ENCODE measurements around the gene CSTB.

The CSTB gene

DNA sequence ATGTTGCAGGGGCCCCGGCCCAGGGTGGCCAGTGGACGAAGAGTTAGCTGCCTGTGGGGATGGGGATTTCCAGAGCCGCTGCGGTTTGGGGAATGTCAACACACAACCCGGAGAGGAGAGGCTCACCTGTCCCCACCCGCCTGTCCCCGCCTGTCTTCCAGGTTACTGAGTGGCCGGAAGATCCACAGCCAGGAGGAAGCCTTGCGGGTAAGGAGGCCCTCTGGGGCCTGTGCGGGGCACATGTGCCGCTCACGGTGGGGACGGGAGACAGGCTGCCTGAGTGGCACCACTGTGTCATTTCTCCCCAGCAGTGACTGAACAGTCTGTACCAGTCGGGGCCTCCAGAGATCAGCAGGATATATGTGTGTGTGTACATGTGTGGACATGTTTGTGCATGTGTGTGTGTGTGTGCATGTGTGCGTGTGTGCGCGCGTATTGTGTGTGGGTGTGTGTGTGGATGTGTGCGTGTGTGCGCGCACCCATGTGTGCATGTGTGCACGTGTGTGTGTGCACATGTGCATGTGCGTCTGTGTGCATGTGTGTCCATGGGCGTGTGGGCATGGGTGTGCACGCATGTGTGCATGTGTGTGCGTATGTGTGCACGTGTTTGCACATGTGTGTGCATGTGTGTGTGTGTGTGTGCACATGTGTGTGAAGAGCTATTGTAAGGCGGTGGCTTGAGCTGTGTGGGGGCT lies 25.6 kb downstream of the CSTB start (continued):
- TF ChIP-seq SP7 (tag by site-specific recombination; IDR thresholded peaks at IDR 0.05) (no peak), ZBTB21 (tag by site-specific recombination; IDR thresholded peaks at IDR 0.05) (no peak), ZNF169 (tag by site-specific recombination; IDR thresholded peaks at IDR 0.05) (no peak)

DNA sequence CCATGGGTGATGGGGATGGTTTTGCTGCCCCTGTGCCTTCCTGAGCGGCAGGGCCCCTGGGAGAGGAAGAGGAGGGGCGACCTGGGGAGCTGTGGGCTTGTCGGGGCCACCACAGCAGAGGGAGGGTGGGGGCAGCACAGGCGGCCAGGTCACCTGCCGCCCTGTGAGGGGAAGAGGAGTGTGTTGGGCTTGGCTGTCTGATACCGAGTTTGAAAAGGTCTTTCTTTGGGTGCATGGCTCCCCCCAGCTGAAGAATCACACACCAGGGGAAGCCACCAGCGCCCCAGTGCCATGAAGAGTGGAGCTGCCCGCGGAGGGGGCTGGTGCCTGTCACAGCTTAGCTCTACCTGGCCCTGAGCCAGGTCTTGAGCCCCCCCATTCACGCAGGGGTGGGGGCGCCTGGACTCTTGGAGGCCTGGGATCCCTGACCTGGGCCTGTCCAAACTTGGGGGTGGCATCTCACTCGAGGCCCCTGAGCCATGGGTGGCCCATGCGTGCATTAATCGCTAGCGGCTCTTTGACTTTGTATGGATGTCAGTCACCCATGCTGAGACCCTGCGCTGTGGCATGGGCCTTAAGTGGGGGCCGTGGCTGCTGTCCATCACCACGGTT lies 26.4 kb downstream of the CSTB start:
- Histone ChIP-seq H3K27ac (ENCODE audit: extremely low read depth, low read depth, low read length) (no peak overlapping the region), H3K9me3 (ENCODE audit: control insufficient read depth, insufficient read depth, low read depth, low read length) (no peaks in the 10 kb centered on the region), H3K4me3 (ENCODE audit: low read depth, low read length) (no peak overlapping the region), H3K4me1 (ENCODE audit: control insufficient read depth, insufficient read depth, low read length) (no peaks in the 10 kb centered on the region), H3K36me3 (ENCODE audit: control insufficient read depth in 2 of 2, insufficient read depth in 1 of 2, low read length in 2 of 2) (peaks cover 15 to 85% of the 10 kb centered on the region in 2 experiments; a peak in 2 of 3 replicates)
- POLR2A ChIA-PET, result interaction anchor here (0.5 kb wide), 1 partner anchor 19 kb away, joined by 3 read pairs; no protein-coding TSS in a partner anchor
- no peak for TF ChIP-seq ZNF10 (tag by site-specific recombination; IDR thresholded peaks at IDR 0.05)
- peak; percentile 75 for TF ChIP-seq ZNF121 (tag by site-specific recombination; IDR thresholded peaks at IDR 0.05)
- 0 out of 2 replicates have a peak, but pooled peaks have one; percentile 11 for TF ChIP-seq GLIS2 (tag by site-specific recombination; IDR thresholded peaks at IDR 0.05)
- CTCF ChIA-PET, result interaction anchor here (0.6 to 1.1 kb wide), 2 partner anchors 21 to 1236 kb away, joined by 3 to 4 read pairs; no protein-coding TSS in a partner anchor

DNA sequence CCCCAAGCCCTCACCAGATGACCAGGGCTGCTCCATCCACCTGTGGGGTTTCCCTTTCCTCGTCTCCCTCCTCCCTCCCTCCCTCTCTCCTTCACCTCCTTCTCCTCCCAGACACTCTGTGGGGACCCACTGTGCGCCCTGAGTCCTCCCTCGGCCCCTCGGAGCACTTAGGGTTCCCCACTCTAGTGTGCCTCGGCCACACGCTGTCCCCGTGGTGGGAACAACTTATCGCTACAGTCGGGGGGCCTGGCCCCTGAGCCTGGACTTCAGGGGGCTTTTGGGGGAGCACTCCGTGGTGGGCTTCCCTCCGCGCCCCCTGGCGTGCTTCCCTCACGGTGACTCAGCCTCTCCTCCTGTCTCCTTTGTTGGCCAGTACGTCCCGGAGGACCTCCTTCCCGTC lies 27.5 kb downstream of the CSTB start:
- H3K9me3 ChIP-seq (ENCODE audit: control insufficient read depth, insufficient read depth, low read depth, low read length), result no peaks in the 10 kb centered on the region
- no peak overlapping the region for H3K4me3 ChIP-seq (ENCODE audit: low read depth, low read length)
- CTCF ChIA-PET, result no interaction called here
- H3K27ac ChIP-seq (ENCODE audit: extremely low read depth, low read depth, low read length), result no peak overlapping the region
- POLR2A ChIA-PET, result no interaction called here
- no peak for TF ChIP-seq ZNF529 (tag by site-specific recombination; IDR thresholded peaks at IDR 0.05; ENCODE audit: insufficient replicate concordance)
- no peak for TF ChIP-seq TRIM28 (IDR thresholded peaks at IDR 0.05; ENCODE audit: borderline replicate concordance, low read length)
- TF ChIP-seq KLF10 (tag by site-specific recombination; IDR thresholded peaks at IDR 0.05), result no peak
- no peak for TF ChIP-seq ZNF777 (tag by site-specific recombination; IDR thresholded peaks at IDR 0.05; ENCODE audit: borderline replicate concordance)
- no peak for TF ChIP-seq ZEB2 (tag by site-specific recombination; IDR thresholded peaks at IDR 0.05)
- no peak for TF ChIP-seq ZNF707 (tag by site-specific recombination; IDR thresholded peaks at IDR 0.05)
- TF ChIP-seq ZNF677 (tag by site-specific recombination; IDR thresholded peaks at IDR 0.05), result no peak
- no peak for TF ChIP-seq ZSCAN16 (tag by site-specific recombination; IDR thresholded peaks at IDR 0.05)
- TF ChIP-seq ZNF530 (tag by site-specific recombination; IDR thresholded peaks at IDR 0.05; ENCODE audit: low read depth), result no peak
- no peak for TF ChIP-seq ZNF16 (tag by site-specific recombination; IDR thresholded peaks at IDR 0.05; ENCODE audit: low read depth)
- TF ChIP-seq, protein P1, sequence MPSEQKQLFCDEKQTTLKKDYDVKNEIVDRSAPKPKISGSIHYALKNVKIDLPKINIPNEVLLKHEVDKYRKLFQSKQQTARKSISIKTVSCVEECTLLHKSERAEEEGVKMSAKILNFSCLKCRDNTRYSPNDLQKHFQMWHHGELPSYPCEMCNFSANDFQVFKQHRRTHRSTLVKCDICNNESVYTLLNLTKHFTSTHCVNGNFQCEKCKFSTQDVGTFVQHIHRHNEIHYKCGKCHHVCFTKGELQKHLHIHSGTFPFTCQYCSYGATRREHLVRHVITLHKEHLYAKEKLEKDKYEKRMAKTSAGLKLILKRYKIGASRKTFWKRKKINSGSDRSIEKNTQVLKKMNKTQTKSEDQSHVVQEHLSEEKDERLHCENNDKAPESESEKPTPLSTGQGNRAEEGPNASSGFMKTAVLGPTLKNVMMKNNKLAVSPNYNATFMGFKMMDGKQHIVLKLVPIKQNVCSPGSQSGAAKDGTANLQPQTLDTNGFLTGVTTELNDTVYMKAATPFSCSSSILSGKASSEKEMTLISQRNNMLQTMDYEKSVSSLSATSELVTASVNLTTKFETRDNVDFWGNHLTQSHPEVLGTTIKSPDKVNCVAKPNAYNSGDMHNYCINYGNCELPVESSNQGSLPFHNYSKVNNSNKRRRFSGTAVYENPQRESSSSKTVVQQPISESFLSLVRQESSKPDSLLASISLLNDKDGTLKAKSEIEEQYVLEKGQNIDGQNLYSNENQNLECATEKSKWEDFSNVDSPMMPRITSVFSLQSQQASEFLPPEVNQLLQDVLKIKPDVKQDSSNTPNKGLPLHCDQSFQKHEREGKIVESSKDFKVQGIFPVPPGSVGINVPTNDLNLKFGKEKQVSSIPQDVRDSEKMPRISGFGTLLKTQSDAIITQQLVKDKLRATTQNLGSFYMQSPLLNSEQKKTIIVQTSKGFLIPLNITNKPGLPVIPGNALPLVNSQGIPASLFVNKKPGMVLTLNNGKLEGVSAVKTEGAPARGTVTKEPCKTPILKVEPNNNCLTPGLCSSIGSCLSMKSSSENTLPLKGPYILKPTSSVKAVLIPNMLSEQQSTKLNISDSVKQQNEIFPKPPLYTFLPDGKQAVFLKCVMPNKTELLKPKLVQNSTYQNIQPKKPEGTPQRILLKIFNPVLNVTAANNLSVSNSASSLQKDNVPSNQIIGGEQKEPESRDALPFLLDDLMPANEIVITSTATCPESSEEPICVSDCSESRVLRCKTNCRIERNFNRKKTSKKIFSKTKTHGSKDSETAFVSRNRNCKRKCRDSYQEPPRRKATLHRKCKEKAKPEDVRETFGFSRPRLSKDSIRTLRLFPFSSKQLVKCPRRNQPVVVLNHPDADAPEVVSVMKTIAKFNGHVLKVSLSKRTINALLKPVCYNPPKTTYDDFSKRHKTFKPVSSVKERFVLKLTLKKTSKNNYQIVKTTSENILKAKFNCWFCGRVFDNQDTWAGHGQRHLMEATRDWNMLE (tag by site-specific recombination; conservative IDR thresholded peaks at IDR 0.05; ENCODE audit: low read depth), result no peak
- no peak for TF ChIP-seq ZNF112 (tag by site-specific recombination; IDR thresholded peaks at IDR 0.05)
- TF ChIP-seq ZNF76 (tag by site-specific recombination; IDR thresholded peaks at IDR 0.05; ENCODE audit: borderline replicate concordance, low read depth), result no peak
- TF ChIP-seq ZNF140 (tag by site-specific recombination; IDR thresholded peaks at IDR 0.05), result no peak
- TF ChIP-seq, protein P2, sequence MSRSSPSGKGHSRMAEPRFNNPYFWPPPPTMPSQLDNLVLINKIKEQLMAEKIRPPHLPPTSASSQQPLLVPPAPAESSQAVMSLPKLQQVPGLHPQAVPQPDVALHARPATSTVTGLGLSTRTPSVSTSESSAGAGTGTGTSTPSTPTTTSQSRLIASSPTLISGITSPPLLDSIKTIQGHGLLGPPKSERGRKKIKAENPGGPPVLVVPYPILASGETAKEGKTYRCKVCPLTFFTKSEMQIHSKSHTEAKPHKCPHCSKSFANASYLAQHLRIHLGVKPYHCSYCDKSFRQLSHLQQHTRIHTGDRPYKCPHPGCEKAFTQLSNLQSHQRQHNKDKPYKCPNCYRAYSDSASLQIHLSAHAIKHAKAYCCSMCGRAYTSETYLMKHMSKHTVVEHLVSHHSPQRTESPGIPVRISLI (tag by site-specific recombination; IDR thresholded peaks at IDR 0.05), result no peak
- TF ChIP-seq, protein P3, sequence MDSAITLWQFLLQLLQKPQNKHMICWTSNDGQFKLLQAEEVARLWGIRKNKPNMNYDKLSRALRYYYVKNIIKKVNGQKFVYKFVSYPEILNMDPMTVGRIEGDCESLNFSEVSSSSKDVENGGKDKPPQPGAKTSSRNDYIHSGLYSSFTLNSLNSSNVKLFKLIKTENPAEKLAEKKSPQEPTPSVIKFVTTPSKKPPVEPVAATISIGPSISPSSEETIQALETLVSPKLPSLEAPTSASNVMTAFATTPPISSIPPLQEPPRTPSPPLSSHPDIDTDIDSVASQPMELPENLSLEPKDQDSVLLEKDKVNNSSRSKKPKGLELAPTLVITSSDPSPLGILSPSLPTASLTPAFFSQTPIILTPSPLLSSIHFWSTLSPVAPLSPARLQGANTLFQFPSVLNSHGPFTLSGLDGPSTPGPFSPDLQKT (IDR thresholded peaks at IDR 0.05; ENCODE audit: borderline replicate concordance, low read depth, low read length), result no peak
- TF ChIP-seq ZNF747 (tag by site-specific recombination; IDR thresholded peaks at IDR 0.05), result no peak
- TF ChIP-seq ZBTB17 (tag by site-specific recombination; IDR thresholded peaks at IDR 0.05), result no peak
- TF ChIP-seq ZNF394 (tag by site-specific recombination; IDR thresholded peaks at IDR 0.05; ENCODE audit: borderline replicate concordance), result no peak
- no peak for TF ChIP-seq ZFP41 (tag by site-specific recombination; IDR thresholded peaks at IDR 0.05; ENCODE audit: borderline replicate concordance)
- no peaks in the 10 kb centered on the region for H3K4me1 ChIP-seq (ENCODE audit: control insufficient read depth, insufficient read depth, low read length)
- H3K36me3 ChIP-seq (ENCODE audit: control insufficient read depth in 2 of 2, insufficient read depth in 1 of 2, low read length in 2 of 2), result peaks cover 15 to 85% of the 10 kb centered on the region in 2 experiments
